Thyroid gland (tissue), 4 donors: ENCODE results near the gene PKP2. TPM values are rescaled to one million over a fixed set of nuclear protein-coding genes. Genes with fewer than 3 reads are reported as not detected.

ENCODE experiments used
- DNase-seq, 2 donors: peaks; one replicate each; pipeline ENCODE4 v3.0.0-alpha.2; 2019
- H3K27ac ChIP-seq, 3 donors: fragments of 200-600 bp; sonication (generic); 1 replicate in 2 of 3; 2 replicates in 1 of 3; pipeline ENCODE4 v1.5.1; 2016 to 2019; ENCODE audit warnings: mild to moderate bottlenecking in 1 of 3, moderate library complexity in 1 of 3
- H3K27me3 ChIP-seq: fragments of 200-600 bp; sonication (generic); one replicate; pipeline ENCODE4 v1.5.1; 2019
- H3K36me3 ChIP-seq, 2 donors: fragments of 200-600 bp; sonication (generic); one replicate each; pipeline ENCODE4 v1.5.1; 2016 to 2019
- H3K4me1 ChIP-seq, 2 donors: fragments of 200-600 bp; sonication (generic); one replicate each; pipeline ENCODE4 v1.5.1; 2017 to 2019
- H3K4me3 ChIP-seq, 3 donors: fragments of 200-600 bp; sonication (generic); replicated peaks in 1 of 3; 1 replicate in 2 of 3; 2 replicates in 1 of 3; pipeline ENCODE4 v1.5.1; 2016; ENCODE audit warnings: mild to moderate bottlenecking in 1 of 3
- H3K9me3 ChIP-seq: fragments of 200-600 bp; sonication (generic); one replicate; pipeline ENCODE4 v1.5.1; 2017
- POLR2A ChIP-seq, 2 donors: fragments of 450-650 bp; IDR thresholded peaks; one replicate each; pipeline ENCODE4 v1.6.1; 2017; ENCODE audit warnings: antibody characterized with exemption in 2 of 2, mild to moderate bottlenecking in 2 of 2, moderate library complexity in 1 of 2
- WGBS, 2 donors: methylation state at CpG; one replicate each; pipeline ENCODE4 v1.1.5; 2017; 5-methylcytosine and 5-hydroxymethylcytosine counted together
- intact Hi-C: fragments of 100-400 bp; cut with DNase I; formaldehyde crosslinking; loops from one replicate; pipeline ENCODE4 v1.15.1; 2023
- total RNA-seq, 4 donors: library from RNA; depleted of rRNA; stranded (reverse); fragments of >200 nt; gene quantifications; one replicate each; pipeline ENCODE4 v1.2.3, GENCODE V29; 2016
- TF ChIP-seq, protein P1 (sequence below), 6 experiments: fragments of 200-600 bp in 3 of 6; fragments of 450-650 bp in 3 of 6; sonication (generic) in 3 of 6; IDR thresholded peaks; one replicate each; pipeline ENCODE4 v1.5.1; 2016 to 2019; ENCODE audit warnings: antibody characterized with exemption in 6 of 6, mild to moderate bottlenecking in 2 of 6, inconsistent platforms in 1 of 6, moderate library complexity in 1 of 6

Gene PKP2
- total RNA-seq, 4 donors from 2014 or later: 0.27 to 0.92 (median 0.55) TPM

DNA sequence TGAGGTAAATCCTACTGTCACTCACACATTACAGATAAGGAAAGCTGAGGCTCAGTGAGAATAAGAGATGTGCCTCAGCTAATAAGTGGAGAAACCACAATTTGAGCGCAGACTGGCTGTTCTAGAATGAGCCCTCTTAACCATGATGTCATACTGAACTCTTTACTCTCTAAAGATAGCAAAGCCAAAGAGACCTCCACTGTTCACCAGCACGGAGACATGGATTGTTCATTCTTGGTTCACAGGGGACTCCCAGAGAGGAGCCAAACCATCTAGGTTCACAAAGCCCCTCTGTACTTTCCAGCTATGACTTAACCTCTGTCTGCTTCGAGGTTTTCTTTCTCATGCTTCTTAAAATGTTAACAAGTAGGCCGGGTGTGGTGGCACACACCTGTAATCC lies 108.2 kb downstream of the PKP2 start:
- DNase-seq: no peak
- Histone ChIP-seq H3K4me3 (no peak overlapping the region), H3K4me1 (no peaks in the 10 kb centered on the region), H3K36me3 (no peaks in the 10 kb centered on the region), H3K9me3 (no peaks in the 10 kb centered on the region), H3K27me3 (no peaks in the 10 kb centered on the region), H3K27ac (no peak overlapping the region)
- intact Hi-C loops: no loop called here
- WGBS, 2 donors: 59 to 75% methylated on average over 4 of the region's 4 CpGs
- TF ChIP-seq, protein P1, sequence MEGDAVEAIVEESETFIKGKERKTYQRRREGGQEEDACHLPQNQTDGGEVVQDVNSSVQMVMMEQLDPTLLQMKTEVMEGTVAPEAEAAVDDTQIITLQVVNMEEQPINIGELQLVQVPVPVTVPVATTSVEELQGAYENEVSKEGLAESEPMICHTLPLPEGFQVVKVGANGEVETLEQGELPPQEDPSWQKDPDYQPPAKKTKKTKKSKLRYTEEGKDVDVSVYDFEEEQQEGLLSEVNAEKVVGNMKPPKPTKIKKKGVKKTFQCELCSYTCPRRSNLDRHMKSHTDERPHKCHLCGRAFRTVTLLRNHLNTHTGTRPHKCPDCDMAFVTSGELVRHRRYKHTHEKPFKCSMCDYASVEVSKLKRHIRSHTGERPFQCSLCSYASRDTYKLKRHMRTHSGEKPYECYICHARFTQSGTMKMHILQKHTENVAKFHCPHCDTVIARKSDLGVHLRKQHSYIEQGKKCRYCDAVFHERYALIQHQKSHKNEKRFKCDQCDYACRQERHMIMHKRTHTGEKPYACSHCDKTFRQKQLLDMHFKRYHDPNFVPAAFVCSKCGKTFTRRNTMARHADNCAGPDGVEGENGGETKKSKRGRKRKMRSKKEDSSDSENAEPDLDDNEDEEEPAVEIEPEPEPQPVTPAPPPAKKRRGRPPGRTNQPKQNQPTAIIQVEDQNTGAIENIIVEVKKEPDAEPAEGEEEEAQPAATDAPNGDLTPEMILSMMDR (IDR thresholded peaks at IDR 0.05): no peak

GRCh38 chr12:32785557-32785956 lies 111.0 kb downstream of the PKP2 start:
- Histone ChIP-seq H3K9me3 (no peaks in the 10 kb centered on the region), H3K27me3 (no peaks in the 10 kb centered on the region), H3K27ac (no peak overlapping the region), H3K36me3 (no peaks in the 10 kb centered on the region), H3K4me1 (no peaks in the 10 kb centered on the region), H3K4me3 (no peak overlapping the region)
- no peak for DNase-seq
- WGBS, 2 donors: 83 to 88% methylated on average over 5 of the region's 5 CpGs
- intact Hi-C loops: no loop called here
- no peak for TF ChIP-seq POLR2A (IDR thresholded peaks at IDR 0.05)
- TF ChIP-seq, protein P1 (IDR thresholded peaks at IDR 0.05): no peak

GRCh38 chr12:32783029-32783428 lies 113.5 kb downstream of the PKP2 start:
- Histone ChIP-seq H3K4me3 (no peak overlapping the region), H3K9me3 (no peaks in the 10 kb centered on the region), H3K27me3 (no peaks in the 10 kb centered on the region), H3K4me1 (no peaks in the 10 kb centered on the region), H3K27ac (no peak overlapping the region), H3K36me3 (no peaks in the 10 kb centered on the region)
- TF ChIP-seq, protein P1 (IDR thresholded peaks at IDR 0.05): no peak
- TF ChIP-seq POLR2A (IDR thresholded peaks at IDR 0.05): no peak
- DNase-seq: no peak
- intact Hi-C loops: no loop called here
- WGBS, 2 donors: 61 to 73% methylated on average over 3 of the region's 3 CpGs

DNA sequence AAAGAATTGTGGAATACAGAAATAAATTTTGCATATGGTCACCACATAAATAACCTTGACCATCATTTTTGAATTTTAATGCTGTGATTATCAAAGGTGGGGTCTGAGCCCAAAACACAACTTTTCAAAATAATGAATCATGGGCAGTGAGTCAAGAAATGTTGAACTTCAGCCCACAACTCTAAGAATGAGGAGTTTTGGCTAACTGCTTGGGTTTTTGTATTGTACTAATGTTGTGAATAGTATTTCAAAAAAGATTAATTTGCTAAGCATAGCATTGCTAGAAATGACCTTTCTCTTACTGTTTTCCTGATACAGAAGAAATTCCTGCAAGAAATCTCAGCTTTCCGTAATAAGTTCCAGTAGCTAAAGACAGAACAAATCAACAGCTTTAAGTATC lies 116.5 kb downstream of the PKP2 start:
- no peak for DNase-seq
- no peak overlapping the region for H3K4me3 ChIP-seq
- H3K4me1 ChIP-seq: no peaks in the 10 kb centered on the region
- H3K36me3 ChIP-seq: no peaks in the 10 kb centered on the region
- no peaks in the 10 kb centered on the region for H3K9me3 ChIP-seq
- H3K27me3 ChIP-seq: no peaks in the 10 kb centered on the region
- WGBS, 2 donors: 34 to 36% methylated on average over 1 of the region's 1 CpG
- TF ChIP-seq POLR2A (IDR thresholded peaks at IDR 0.05): no peak
- TF ChIP-seq, protein P1 (IDR thresholded peaks at IDR 0.05): no peak
- intact Hi-C loops: no loop called here
- no peak overlapping the region for H3K27ac ChIP-seq

GRCh38 chr12:32777691-32778175 lies 118.8 kb downstream of the PKP2 start:
- TF ChIP-seq POLR2A (IDR thresholded peaks at IDR 0.05): no peak
- TF ChIP-seq, protein P1 (IDR thresholded peaks at IDR 0.05): no peak
- Histone ChIP-seq H3K27me3 (no peaks in the 10 kb centered on the region), H3K4me1 (no peaks in the 10 kb centered on the region), H3K36me3 (no peaks in the 10 kb centered on the region), H3K27ac (no peak overlapping the region), H3K4me3 (no peak overlapping the region), H3K9me3 (no peaks in the 10 kb centered on the region)
- WGBS, 2 donors: 59 to 62% methylated on average over 6 of the region's 6 CpGs
- no peak for DNase-seq
- intact Hi-C loops: no loop called here
